Large intestine (tissue), 3 donors: ENCODE measurements around the gene TTC23. TPM values are rescaled to one million over a fixed set of nuclear protein-coding genes. Genes with fewer than 3 reads are reported as not detected.

Experiments
- DNase-seq, 2 donors: peaks; one replicate each; pipeline versions ENCODE4 v3.0.0 to v3.0.0-alpha.2; 2013
- H3K27ac ChIP-seq: one replicate; pipeline ENCODE4 v1.5.1; 2013; ENCODE audit warnings: low read length
- H3K27me3 ChIP-seq: 2 replicates; pipeline ENCODE4 v1.6.1; 2013; ENCODE audit warnings: low read length; ENCODE audit not compliant: control insufficient read depth, insufficient read depth
- H3K36me3 ChIP-seq: 2 replicates; pipeline ENCODE4 v1.6.1; 2013; ENCODE audit warnings: low read length; ENCODE audit not compliant: control insufficient read depth, insufficient read depth
- H3K4me1 ChIP-seq: one replicate; pipeline ENCODE4 v1.6.1; 2013; ENCODE audit warnings: low read length; ENCODE audit not compliant: control insufficient read depth, insufficient read depth
- H3K4me3 ChIP-seq: one replicate; pipeline ENCODE4 v1.5.1; 2013; ENCODE audit warnings: low read length
- H3K9me3 ChIP-seq: one replicate; pipeline ENCODE4 v1.6.1; 2013; ENCODE audit warnings: mild to moderate bottlenecking, low read depth, low read length, moderate library complexity; ENCODE audit not compliant: control insufficient read depth
- WGBS: methylation state at CpG from one replicate; pipeline ENCODE4 v1.1.5; 2013; ENCODE audit warnings: low lambda C conversion rate; ENCODE audit not compliant: insufficient coverage; 5-methylcytosine and 5-hydroxymethylcytosine counted together
- polyA plus RNA-seq: library from polyadenylated mRNA; unstranded; fragments of 120-200 nt; gene quantifications from one replicate; pipeline ENCODE4 v1.2.1, GENCODE V29; 2013

The TTC23 gene
- polyA plus RNA-seq, 1 donor: 16.3 TPM

- H3K27me3 ChIP-seq: no peaks in the 10 kb centered on the region
- no peak for DNase-seq
- H3K4me1 ChIP-seq: peaks cover 18% of the 10 kb centered on the region
- WGBS: 95% methylated on average over 3 of the region's 8 CpGs
- no peaks in the 10 kb centered on the region for H3K9me3 ChIP-seq
- no peaks in the 10 kb centered on the region for H3K36me3 ChIP-seq
- no peak overlapping the region for H3K27ac ChIP-seq
- no peak overlapping the region for H3K4me3 ChIP-seq
These were observed 127.5 kb downstream of the TTC23 start for GRCh38 chr15:99121691-99122410.

GRCh38 chr15:99121207-99121606, 128.2 kb downstream of the TTC23 start:
- Histone ChIP-seq H3K9me3 (no peaks in the 10 kb centered on the region), H3K27me3 (no peaks in the 10 kb centered on the region), H3K4me1 (peaks cover 18% of the 10 kb centered on the region), H3K36me3 (no peaks in the 10 kb centered on the region), H3K27ac (no peak overlapping the region), H3K4me3 (no peak overlapping the region)
- WGBS: no CpG with 5 or more reads among the region's 10 CpGs
- DNase-seq: no peak

- Histone ChIP-seq H3K27me3 (no peaks in the 10 kb centered on the region), H3K27ac (no peak overlapping the region), H3K9me3 (no peaks in the 10 kb centered on the region), H3K4me3 (no peak overlapping the region), H3K4me1 (peaks cover 18% of the 10 kb centered on the region), H3K36me3 (peaks cover 2% of the 10 kb centered on the region)
- 90% methylated on average over 3 of the region's 12 CpGs for WGBS
- DNase-seq: no peak
These were observed 129.2 kb downstream of the TTC23 start for GRCh38 chr15:99120050-99120777.

GRCh38 chr15:99118801-99119546, 130.4 kb downstream of the TTC23 start:
- Histone ChIP-seq H3K27ac (no peak overlapping the region), H3K4me1 (peaks cover 12% of the 10 kb centered on the region), H3K27me3 (no peaks in the 10 kb centered on the region)

GRCh38 chr15:99118258-99118632, 131.1 kb downstream of the TTC23 start:
- 100% methylated on average over 1 of the region's 7 CpGs for WGBS
- Histone ChIP-seq H3K27me3 (no peaks in the 10 kb centered on the region), H3K4me1 (peaks cover 5% of the 10 kb centered on the region), H3K36me3 (peaks cover 7% of the 10 kb centered on the region), H3K9me3 (no peaks in the 10 kb centered on the region), H3K4me3 (no peak overlapping the region), H3K27ac (no peak overlapping the region)
- no peak for DNase-seq

More at GRCh38 chr15:99118801-99119546, 130.4 kb downstream of the TTC23 start:
- Histone ChIP-seq H3K4me3 (no peak overlapping the region), H3K9me3 (no peaks in the 10 kb centered on the region), H3K36me3 (peaks cover 2% of the 10 kb centered on the region)
- no CpG with 5 or more reads among the region's 22 CpGs for WGBS
- DNase-seq: no peak

GRCh38 chr15:99117563-99118257, 131.7 kb downstream of the TTC23 start:
- no peaks in the 10 kb centered on the region for H3K27me3 ChIP-seq
- DNase-seq: no peak
- H3K27ac ChIP-seq: no peak overlapping the region
- 75% methylated on average over 2 of the region's 20 CpGs for WGBS
- H3K4me1 ChIP-seq: no peaks in the 10 kb centered on the region
- peaks cover 7% of the 10 kb centered on the region for H3K36me3 ChIP-seq
- no peak overlapping the region for H3K4me3 ChIP-seq
- H3K9me3 ChIP-seq: no peaks in the 10 kb centered on the region

GRCh38 chr15:99117111-99117510, 132.3 kb downstream of the TTC23 start:
- H3K27ac ChIP-seq: no peak overlapping the region
- H3K36me3 ChIP-seq: peaks cover 7% of the 10 kb centered on the region
- no CpG with 5 or more reads among the region's 8 CpGs for WGBS

GRCh38 chr15:99115300-99116215, 133.8 kb downstream of the TTC23 start:
- Histone ChIP-seq H3K4me3 (no peak overlapping the region), H3K9me3 (no peaks in the 10 kb centered on the region), H3K27ac (no peak overlapping the region), H3K36me3 (peaks cover 7% of the 10 kb centered on the region), H3K4me1 (no peaks in the 10 kb centered on the region), H3K27me3 (no peaks in the 10 kb centered on the region)
- no CpG with 5 or more reads among the region's 11 CpGs for WGBS
- no peak for DNase-seq

More at GRCh38 chr15:99117111-99117510, 132.3 kb downstream of the TTC23 start:
- Histone ChIP-seq H3K9me3 (no peaks in the 10 kb centered on the region), H3K27me3 (no peaks in the 10 kb centered on the region), H3K4me3 (no peak overlapping the region), H3K4me1 (no peaks in the 10 kb centered on the region)
- DNase-seq: no peak

GRCh38 chr15:99114511-99115299, 134.7 kb downstream of the TTC23 start:
- Histone ChIP-seq H3K27ac (no peak overlapping the region), H3K9me3 (no peaks in the 10 kb centered on the region), H3K4me3 (no peak overlapping the region), H3K36me3 (peaks cover 7% of the 10 kb centered on the region), H3K27me3 (no peaks in the 10 kb centered on the region), H3K4me1 (no peaks in the 10 kb centered on the region)
- 40% methylated on average over 1 of the region's 12 CpGs for WGBS
- DNase-seq: no peak
